Measurements from ENCODE around the gene KNSTRN.

DNA sequence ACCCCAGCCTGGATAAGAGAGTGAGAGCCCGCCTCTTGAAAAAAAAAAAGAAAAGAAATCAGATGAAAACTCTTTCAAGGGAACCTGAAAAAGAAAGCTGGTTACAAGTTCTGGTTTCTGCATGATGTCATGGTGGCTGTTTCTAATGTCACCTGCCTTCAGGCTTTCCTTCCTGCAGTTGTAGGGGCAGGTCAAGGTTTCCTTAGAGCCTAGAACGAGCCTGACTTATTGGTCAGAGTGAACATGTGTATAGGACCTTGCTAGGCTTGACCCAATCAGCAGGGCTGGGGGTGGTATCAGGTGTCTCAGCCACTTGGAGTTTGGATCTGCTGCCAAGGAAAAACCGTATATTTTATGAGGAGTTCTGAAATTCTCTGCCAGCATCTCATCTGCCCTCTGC, 26.8 kb downstream of the KNSTRN start:
- TF ChIP-seq ZBTB7A (IDR thresholded peaks at IDR 0.05; ENCODE audit: low read depth) = no peak
- TF ChIP-seq, protein P1, sequence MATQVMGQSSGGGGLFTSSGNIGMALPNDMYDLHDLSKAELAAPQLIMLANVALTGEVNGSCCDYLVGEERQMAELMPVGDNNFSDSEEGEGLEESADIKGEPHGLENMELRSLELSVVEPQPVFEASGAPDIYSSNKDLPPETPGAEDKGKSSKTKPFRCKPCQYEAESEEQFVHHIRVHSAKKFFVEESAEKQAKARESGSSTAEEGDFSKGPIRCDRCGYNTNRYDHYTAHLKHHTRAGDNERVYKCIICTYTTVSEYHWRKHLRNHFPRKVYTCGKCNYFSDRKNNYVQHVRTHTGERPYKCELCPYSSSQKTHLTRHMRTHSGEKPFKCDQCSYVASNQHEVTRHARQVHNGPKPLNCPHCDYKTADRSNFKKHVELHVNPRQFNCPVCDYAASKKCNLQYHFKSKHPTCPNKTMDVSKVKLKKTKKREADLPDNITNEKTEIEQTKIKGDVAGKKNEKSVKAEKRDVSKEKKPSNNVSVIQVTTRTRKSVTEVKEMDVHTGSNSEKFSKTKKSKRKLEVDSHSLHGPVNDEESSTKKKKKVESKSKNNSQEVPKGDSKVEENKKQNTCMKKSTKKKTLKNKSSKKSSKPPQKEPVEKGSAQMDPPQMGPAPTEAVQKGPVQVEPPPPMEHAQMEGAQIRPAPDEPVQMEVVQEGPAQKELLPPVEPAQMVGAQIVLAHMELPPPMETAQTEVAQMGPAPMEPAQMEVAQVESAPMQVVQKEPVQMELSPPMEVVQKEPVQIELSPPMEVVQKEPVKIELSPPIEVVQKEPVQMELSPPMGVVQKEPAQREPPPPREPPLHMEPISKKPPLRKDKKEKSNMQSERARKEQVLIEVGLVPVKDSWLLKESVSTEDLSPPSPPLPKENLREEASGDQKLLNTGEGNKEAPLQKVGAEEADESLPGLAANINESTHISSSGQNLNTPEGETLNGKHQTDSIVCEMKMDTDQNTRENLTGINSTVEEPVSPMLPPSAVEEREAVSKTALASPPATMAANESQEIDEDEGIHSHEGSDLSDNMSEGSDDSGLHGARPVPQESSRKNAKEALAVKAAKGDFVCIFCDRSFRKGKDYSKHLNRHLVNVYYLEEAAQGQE (IDR thresholded peaks at IDR 0.05; ENCODE audit: low read depth) = no peak
- no peak for TF ChIP-seq FOXM1 (IDR thresholded peaks at IDR 0.05; ENCODE audit: borderline replicate concordance, low read depth)
- TF ChIP-seq TAF1 (IDR thresholded peaks at IDR 0.05; ENCODE audit: low read depth) = no peak
- no peak for TF ChIP-seq CREB1 (IDR thresholded peaks at IDR 0.05; ENCODE audit: low read depth)
- no peak for TF ChIP-seq EP300 (IDR thresholded peaks at IDR 0.05; ENCODE audit: borderline replicate concordance)
- no peak for TF ChIP-seq NFIC (IDR thresholded peaks at IDR 0.05)
- TF ChIP-seq, protein P2, sequence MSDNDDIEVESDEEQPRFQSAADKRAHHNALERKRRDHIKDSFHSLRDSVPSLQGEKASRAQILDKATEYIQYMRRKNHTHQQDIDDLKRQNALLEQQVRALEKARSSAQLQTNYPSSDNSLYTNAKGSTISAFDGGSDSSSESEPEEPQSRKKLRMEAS (IDR thresholded peaks at IDR 0.05) = no peak
- no peak for TF ChIP-seq YY1 (IDR thresholded peaks at IDR 0.05; ENCODE audit: low read depth)
- TF ChIP-seq, protein P3, sequence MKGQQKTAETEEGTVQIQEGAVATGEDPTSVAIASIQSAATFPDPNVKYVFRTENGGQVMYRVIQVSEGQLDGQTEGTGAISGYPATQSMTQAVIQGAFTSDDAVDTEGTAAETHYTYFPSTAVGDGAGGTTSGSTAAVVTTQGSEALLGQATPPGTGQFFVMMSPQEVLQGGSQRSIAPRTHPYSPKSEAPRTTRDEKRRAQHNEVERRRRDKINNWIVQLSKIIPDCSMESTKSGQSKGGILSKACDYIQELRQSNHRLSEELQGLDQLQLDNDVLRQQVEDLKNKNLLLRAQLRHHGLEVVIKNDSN (IDR thresholded peaks at IDR 0.05) = no peak
- TF ChIP-seq CEBPB (IDR thresholded peaks at IDR 0.05) = no peak
